GM12864 (cell line): ENCODE results near the gene EML6.

Source experiments
- DNase-seq: peaks from one replicate; pipeline ENCODE4 v3.0.0-alpha.2; 2011; ENCODE audit warnings: low read depth
- H3K4me3 ChIP-seq: 2 replicates; pipeline ENCODE4 v1.5.1; 2011; ENCODE audit warnings: mild to moderate bottlenecking, low read depth, low read length, control low read depth
- CTCF ChIP-seq: IDR thresholded peaks from 2 replicates; pipeline ENCODE4 v1.5.1; 2011; ENCODE audit warnings: low read depth, mild to moderate bottlenecking, moderate library complexity, low read length, control low read depth, inconsistent platforms; ENCODE audit errors: missing control alignments

The EML6 gene

GRCh38 chr2:54958717-54959371 lies 235.4 kb downstream of the EML6 start:
- DNase-seq: no peak
- TF ChIP-seq CTCF: no peak

GRCh38 chr2:54960164-54960563 lies 236.7 kb downstream of the EML6 start:
- H3K4me3 ChIP-seq: no peak overlapping the region
- TF ChIP-seq CTCF: no peak
- no peak for DNase-seq

More at GRCh38 chr2:54958717-54959371, 235.4 kb downstream of the EML6 start:
- no peak overlapping the region for H3K4me3 ChIP-seq

GRCh38 chr2:54962511-54962910 lies 239.0 kb downstream of the EML6 start:
- no peak for DNase-seq
- no peak for TF ChIP-seq CTCF
- H3K4me3 ChIP-seq: no peak overlapping the region

- no peak for TF ChIP-seq CTCF
- DNase-seq: no peak
- no peak overlapping the region for H3K4me3 ChIP-seq
These were observed 239.5 kb downstream of the EML6 start for GRCh38 chr2:54962935-54963440.

- H3K4me3 ChIP-seq: no peak overlapping the region
- TF ChIP-seq CTCF: no peak
- no peak for DNase-seq
These were observed 240.0 kb downstream of the EML6 start for GRCh38 chr2:54963476-54963875.

GRCh38 chr2:54964271-54964670 lies 240.8 kb downstream of the EML6 start:
- TF ChIP-seq CTCF: no peak
- no peak for DNase-seq
- no peak overlapping the region for H3K4me3 ChIP-seq

- H3K4me3 ChIP-seq: no peak overlapping the region
- TF ChIP-seq CTCF: no peak
- no peak for DNase-seq
These were observed 241.4 kb downstream of the EML6 start for GRCh38 chr2:54964816-54965215.
